ENCODE data around the gene CRTC3. TPM values are rescaled to one million over a fixed set of nuclear protein-coding genes. Genes with fewer than 3 reads are reported as not detected.

CRTC3 gene, protein sequence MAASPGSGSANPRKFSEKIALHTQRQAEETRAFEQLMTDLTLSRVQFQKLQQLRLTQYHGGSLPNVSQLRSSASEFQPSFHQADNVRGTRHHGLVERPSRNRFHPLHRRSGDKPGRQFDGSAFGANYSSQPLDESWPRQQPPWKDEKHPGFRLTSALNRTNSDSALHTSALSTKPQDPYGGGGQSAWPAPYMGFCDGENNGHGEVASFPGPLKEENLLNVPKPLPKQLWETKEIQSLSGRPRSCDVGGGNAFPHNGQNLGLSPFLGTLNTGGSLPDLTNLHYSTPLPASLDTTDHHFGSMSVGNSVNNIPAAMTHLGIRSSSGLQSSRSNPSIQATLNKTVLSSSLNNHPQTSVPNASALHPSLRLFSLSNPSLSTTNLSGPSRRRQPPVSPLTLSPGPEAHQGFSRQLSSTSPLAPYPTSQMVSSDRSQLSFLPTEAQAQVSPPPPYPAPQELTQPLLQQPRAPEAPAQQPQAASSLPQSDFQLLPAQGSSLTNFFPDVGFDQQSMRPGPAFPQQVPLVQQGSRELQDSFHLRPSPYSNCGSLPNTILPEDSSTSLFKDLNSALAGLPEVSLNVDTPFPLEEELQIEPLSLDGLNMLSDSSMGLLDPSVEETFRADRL
- polyA plus RNA-seq, result 1 to 10 TPM; 5.0 to 7.1 TPM

DNA sequence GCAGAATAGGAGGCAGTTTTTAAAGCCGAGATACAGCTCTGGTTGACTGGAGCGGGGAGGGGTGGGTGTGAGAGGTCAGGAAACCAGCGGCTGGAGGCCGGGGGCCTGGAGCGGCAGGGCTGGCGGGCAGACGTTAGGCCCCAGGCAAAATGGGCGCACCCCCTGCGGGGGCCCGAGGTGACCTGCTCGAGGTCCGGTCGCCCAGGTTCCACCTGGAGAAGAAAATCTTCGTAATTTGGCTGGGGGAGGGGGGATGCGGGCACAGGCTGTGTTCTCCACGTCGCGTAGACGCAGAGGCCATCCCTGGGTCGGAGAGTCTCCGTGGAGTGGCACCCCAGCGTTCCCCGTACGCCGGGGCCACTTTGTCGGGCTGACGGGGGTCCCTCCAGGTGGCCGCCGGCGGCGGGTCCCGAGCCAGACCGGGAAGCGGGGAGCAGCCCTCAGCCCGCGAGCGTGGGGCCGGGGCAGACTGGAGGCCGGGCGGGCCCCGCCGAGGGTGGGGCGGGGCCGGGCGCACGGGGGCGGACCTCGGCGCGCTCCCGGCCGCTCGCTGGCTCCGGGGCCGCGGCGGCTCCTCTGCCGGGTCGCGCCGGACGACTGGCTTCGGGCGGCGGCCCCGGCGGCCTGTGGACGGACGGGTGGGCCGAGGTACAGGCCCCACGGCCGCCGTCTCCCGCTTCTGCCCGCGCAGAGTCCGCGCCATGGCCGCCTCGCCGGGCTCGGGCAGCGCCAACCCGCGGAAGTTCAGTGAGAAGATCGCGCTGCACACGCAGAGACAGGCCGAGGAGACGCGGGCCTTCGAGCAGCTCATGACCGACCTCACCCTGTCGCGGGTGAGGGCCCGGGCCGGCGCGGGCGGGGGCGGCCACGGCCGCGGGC lies at the start of gene CRTC3:
CRTC3 (plus strand) TSS at position 553 of the 879 bp plus-strand sequence; CDS start at position 702, 149 bp downstream.
- Histone ChIP-seq H3K4me1 (ENCODE audit: control insufficient read depth in 2 of 2, insufficient read depth in 2 of 2, low read length in 1 of 2) (peaks cover 0 to 3% of the 10 kb centered on the region in 2 donors), H3K9me3 (ENCODE audit: control insufficient read depth in 2 of 2, insufficient read depth in 1 of 2, low read depth in 1 of 2, low read length in 1 of 2) (no peaks in the 10 kb centered on the region), H3K27ac (ENCODE audit: low read depth in 2 of 2, low read length in 1 of 2) (peak within 1 kb of the TSS; percentile 89 to 96), H3K36me3 (ENCODE audit: control insufficient read depth in 2 of 2, insufficient read depth in 2 of 2, low read length in 1 of 2) (no peaks in the 10 kb centered on the region), H3K4me3 (ENCODE audit: low read depth in 1 of 2, low read length in 2 of 2) (peak within 1 kb of the TSS; percentile 92 to 95), H3K27me3 (ENCODE audit: control insufficient read depth in 1 of 2, insufficient read depth in 2 of 2, low read length in 2 of 2) (no peaks in the 10 kb centered on the region)
- 1% methylated on average over 74 to 104 of the region's 104 CpGs for WGBS, 2 donors

DNA sequence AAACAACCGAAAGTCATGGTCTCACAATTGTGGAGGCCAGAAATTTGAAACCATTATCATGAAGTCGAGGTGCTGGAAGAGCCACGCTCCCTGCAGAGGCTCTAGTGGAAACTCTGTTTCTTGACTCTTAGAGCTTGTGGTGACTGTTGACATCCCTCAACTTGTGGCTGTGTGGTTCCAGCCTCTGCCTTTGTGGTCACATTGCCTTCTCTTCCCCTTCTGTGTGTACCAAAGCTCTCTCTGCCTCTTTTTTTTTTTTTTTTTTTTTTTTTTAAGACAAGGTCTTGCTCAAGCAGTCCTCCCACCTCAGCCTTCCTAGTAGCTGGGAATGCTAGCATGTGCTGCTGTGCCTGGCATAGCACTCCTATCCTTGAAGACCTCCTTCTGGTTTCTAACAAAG lies 48.7 kb upstream of the CRTC3 start:
- Histone ChIP-seq H3K27me3 (ENCODE audit: control insufficient read depth in 1 of 2, insufficient read depth in 2 of 2, low read length in 2 of 2) (no peaks in the 10 kb centered on the region), H3K36me3 (ENCODE audit: control insufficient read depth in 2 of 2, insufficient read depth in 2 of 2, low read length in 1 of 2) (peaks cover 18 to 20% of the 10 kb centered on the region in 2 donors), H3K9me3 (ENCODE audit: control insufficient read depth in 2 of 2, insufficient read depth in 1 of 2, low read depth in 1 of 2, low read length in 1 of 2) (no peaks in the 10 kb centered on the region), H3K4me3 (ENCODE audit: low read depth in 1 of 2, low read length in 2 of 2) (no peak overlapping the region), H3K4me1 (ENCODE audit: control insufficient read depth in 2 of 2, insufficient read depth in 2 of 2, low read length in 1 of 2) (no peaks in the 10 kb centered on the region), H3K27ac (ENCODE audit: low read depth in 2 of 2, low read length in 1 of 2) (no peak overlapping the region)
- WGBS, 2 donors, result 70 to 73% methylated on average over 3 of the region's 3 CpGs

GRCh38 chr15:90482124-90483011 lies 47.4 kb upstream of the CRTC3 start:
- Histone ChIP-seq H3K4me1 (ENCODE audit: control insufficient read depth in 2 of 2, insufficient read depth in 2 of 2, low read length in 1 of 2) (no peaks in the 10 kb centered on the region), H3K4me3 (ENCODE audit: low read depth in 1 of 2, low read length in 2 of 2) (no peak overlapping the region), H3K9me3 (ENCODE audit: control insufficient read depth in 2 of 2, insufficient read depth in 1 of 2, low read depth in 1 of 2, low read length in 1 of 2) (no peaks in the 10 kb centered on the region), H3K27ac (ENCODE audit: low read depth in 2 of 2, low read length in 1 of 2) (peak overlapping the region in 1 of 2 donors; percentile 22), H3K27me3 (ENCODE audit: control insufficient read depth in 1 of 2, insufficient read depth in 2 of 2, low read length in 2 of 2) (no peaks in the 10 kb centered on the region), H3K36me3 (ENCODE audit: control insufficient read depth in 2 of 2, insufficient read depth in 2 of 2, low read length in 1 of 2) (peaks cover 24 to 25% of the 10 kb centered on the region in 2 donors)
- 54 to 57% methylated on average over 7 of the region's 7 CpGs for WGBS, 2 donors

DNA sequence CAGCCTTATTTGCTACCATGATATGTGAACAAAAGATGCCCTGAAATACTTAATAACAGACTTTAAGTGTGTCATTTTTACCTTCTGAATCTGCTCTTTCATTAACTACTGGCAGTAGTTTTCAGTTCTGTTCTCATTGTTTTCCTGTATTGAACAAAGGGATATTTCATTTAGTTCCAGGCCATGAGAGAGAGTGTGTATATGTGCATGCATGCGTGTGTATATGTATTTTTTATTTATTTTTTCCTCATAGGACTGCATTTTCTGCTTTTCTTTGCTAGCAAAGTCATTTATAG lies 46.8 kb upstream of the CRTC3 start:
- Histone ChIP-seq H3K36me3 (ENCODE audit: control insufficient read depth in 2 of 2, insufficient read depth in 2 of 2, low read length in 1 of 2) (peaks cover 24 to 26% of the 10 kb centered on the region in 2 donors), H3K27me3 (ENCODE audit: control insufficient read depth in 1 of 2, insufficient read depth in 2 of 2, low read length in 2 of 2) (no peaks in the 10 kb centered on the region), H3K4me3 (ENCODE audit: low read depth in 1 of 2, low read length in 2 of 2) (no peak overlapping the region), H3K27ac (ENCODE audit: low read depth in 2 of 2, low read length in 1 of 2) (no peak overlapping the region), H3K9me3 (ENCODE audit: control insufficient read depth in 2 of 2, insufficient read depth in 1 of 2, low read depth in 1 of 2, low read length in 1 of 2) (no peaks in the 10 kb centered on the region), H3K4me1 (ENCODE audit: control insufficient read depth in 2 of 2, insufficient read depth in 2 of 2, low read length in 1 of 2) (no peaks in the 10 kb centered on the region)
- WGBS, 2 donors, result 51 to 84% methylated on average over 1 of the region's 1 CpG

- Histone ChIP-seq H3K27ac (ENCODE audit: low read depth in 2 of 2, low read length in 1 of 2) (no peak overlapping the region), H3K9me3 (ENCODE audit: control insufficient read depth in 2 of 2, insufficient read depth in 1 of 2, low read depth in 1 of 2, low read length in 1 of 2) (no peaks in the 10 kb centered on the region), H3K4me1 (ENCODE audit: control insufficient read depth in 2 of 2, insufficient read depth in 2 of 2, low read length in 1 of 2) (no peaks in the 10 kb centered on the region), H3K36me3 (ENCODE audit: control insufficient read depth in 2 of 2, insufficient read depth in 2 of 2, low read length in 1 of 2) (peaks cover 24 to 25% of the 10 kb centered on the region in 2 donors), H3K4me3 (ENCODE audit: low read depth in 1 of 2, low read length in 2 of 2) (no peak overlapping the region), H3K27me3 (ENCODE audit: control insufficient read depth in 1 of 2, insufficient read depth in 2 of 2, low read length in 2 of 2) (no peaks in the 10 kb centered on the region)
- 92 to 93% methylated on average over 2 of the region's 2 CpGs for WGBS, 2 donors
These were observed 46.1 kb upstream of the CRTC3 start for GRCh38 chr15:90483637-90484036.

GRCh38 chr15:90487186-90487585 lies 42.5 kb upstream of the CRTC3 start:
- 93 to 95% methylated on average over 8 of the region's 8 CpGs for WGBS, 2 donors
- Histone ChIP-seq H3K27ac (ENCODE audit: low read depth in 2 of 2, low read length in 1 of 2) (no peak overlapping the region), H3K9me3 (ENCODE audit: control insufficient read depth in 2 of 2, insufficient read depth in 1 of 2, low read depth in 1 of 2, low read length in 1 of 2) (no peaks in the 10 kb centered on the region), H3K4me1 (ENCODE audit: control insufficient read depth in 2 of 2, insufficient read depth in 2 of 2, low read length in 1 of 2) (no peaks in the 10 kb centered on the region), H3K36me3 (ENCODE audit: control insufficient read depth in 2 of 2, insufficient read depth in 2 of 2, low read length in 1 of 2) (peaks cover 27 to 29% of the 10 kb centered on the region in 2 donors), H3K27me3 (ENCODE audit: control insufficient read depth in 1 of 2, insufficient read depth in 2 of 2, low read length in 2 of 2) (no peaks in the 10 kb centered on the region), H3K4me3 (ENCODE audit: low read depth in 1 of 2, low read length in 2 of 2) (no peak overlapping the region)

DNA sequence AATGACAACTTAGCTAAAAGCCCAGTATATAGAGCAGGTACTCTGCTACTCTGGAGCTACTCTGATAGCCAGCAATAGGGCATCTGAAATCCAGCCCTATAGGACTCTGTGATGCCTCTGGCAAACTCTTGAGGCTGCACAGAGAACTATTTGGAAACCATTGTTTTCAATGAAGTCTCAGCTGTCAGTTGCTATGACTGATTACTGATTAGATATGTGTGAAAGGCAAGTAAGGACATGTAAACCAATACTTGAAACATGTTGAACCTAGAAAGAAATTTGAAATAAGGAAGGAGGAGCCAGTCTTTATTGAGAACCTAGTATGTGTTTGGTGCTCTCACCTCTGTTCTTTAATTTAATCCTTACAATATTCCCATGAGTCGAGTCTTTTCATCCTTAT lies 40.2 kb upstream of the CRTC3 start:
- no peaks in the 10 kb centered on the region for H3K4me1 ChIP-seq (ENCODE audit: control insufficient read depth in 2 of 2, insufficient read depth in 2 of 2, low read length in 1 of 2)
- no peak overlapping the region for H3K4me3 ChIP-seq (ENCODE audit: low read depth in 1 of 2, low read length in 2 of 2)
- peaks cover 22 to 29% of the 10 kb centered on the region in 2 donors for H3K36me3 ChIP-seq (ENCODE audit: control insufficient read depth in 2 of 2, insufficient read depth in 2 of 2, low read length in 1 of 2)
- no peaks in the 10 kb centered on the region for H3K27me3 ChIP-seq (ENCODE audit: control insufficient read depth in 1 of 2, insufficient read depth in 2 of 2, low read length in 2 of 2)
- 89% methylated on average over 1 of the region's 1 CpG for WGBS, 2 donors
- no peak overlapping the region for H3K27ac ChIP-seq (ENCODE audit: low read depth in 2 of 2, low read length in 1 of 2)
- no peaks in the 10 kb centered on the region for H3K9me3 ChIP-seq (ENCODE audit: control insufficient read depth in 2 of 2, insufficient read depth in 1 of 2, low read depth in 1 of 2, low read length in 1 of 2)

DNA sequence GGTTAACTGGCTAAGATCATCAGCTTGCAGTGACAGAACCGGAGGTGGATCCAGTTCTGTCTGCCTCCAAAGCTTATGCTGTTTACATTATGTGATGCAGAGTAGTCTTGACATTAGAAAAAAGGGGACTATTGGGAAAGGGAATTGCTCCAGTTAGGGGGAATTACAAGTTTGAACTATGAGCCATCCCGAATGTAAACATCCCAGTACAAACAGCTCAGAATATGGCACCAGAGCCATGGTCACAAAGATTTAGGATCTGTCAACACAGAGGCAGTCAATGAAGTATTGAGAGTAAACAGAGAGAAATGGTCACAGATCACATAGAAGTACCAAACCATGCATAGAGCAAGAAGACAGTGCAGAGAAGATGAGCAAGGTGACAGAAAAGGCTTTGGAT lies 39.8 kb upstream of the CRTC3 start:
- H3K9me3 ChIP-seq (ENCODE audit: control insufficient read depth in 2 of 2, insufficient read depth in 1 of 2, low read depth in 1 of 2, low read length in 1 of 2), result no peaks in the 10 kb centered on the region
- H3K36me3 ChIP-seq (ENCODE audit: control insufficient read depth in 2 of 2, insufficient read depth in 2 of 2, low read length in 1 of 2), result peaks cover 22 to 29% of the 10 kb centered on the region in 2 donors
- H3K4me3 ChIP-seq (ENCODE audit: low read depth in 1 of 2, low read length in 2 of 2), result no peak overlapping the region
- H3K4me1 ChIP-seq (ENCODE audit: control insufficient read depth in 2 of 2, insufficient read depth in 2 of 2, low read length in 1 of 2), result no peaks in the 10 kb centered on the region
- no peaks in the 10 kb centered on the region for H3K27me3 ChIP-seq (ENCODE audit: control insufficient read depth in 1 of 2, insufficient read depth in 2 of 2, low read length in 2 of 2)
- H3K27ac ChIP-seq (ENCODE audit: low read depth in 2 of 2, low read length in 1 of 2), result no peak overlapping the region
- 68 to 76% methylated on average over 2 of the region's 2 CpGs for WGBS, 2 donors

- Histone ChIP-seq H3K4me3 (ENCODE audit: low read depth in 1 of 2, low read length in 2 of 2) (no peak overlapping the region), H3K36me3 (ENCODE audit: control insufficient read depth in 2 of 2, insufficient read depth in 2 of 2, low read length in 1 of 2) (peaks cover 20 to 21% of the 10 kb centered on the region in 2 donors), H3K9me3 (ENCODE audit: control insufficient read depth in 2 of 2, insufficient read depth in 1 of 2, low read depth in 1 of 2, low read length in 1 of 2) (no peaks in the 10 kb centered on the region), H3K27ac (ENCODE audit: low read depth in 2 of 2, low read length in 1 of 2) (no peak overlapping the region), H3K4me1 (ENCODE audit: control insufficient read depth in 2 of 2, insufficient read depth in 2 of 2, low read length in 1 of 2) (no peaks in the 10 kb centered on the region), H3K27me3 (ENCODE audit: control insufficient read depth in 1 of 2, insufficient read depth in 2 of 2, low read length in 2 of 2) (no peaks in the 10 kb centered on the region)
These were observed 36.1 kb upstream of the CRTC3 start for GRCh38 chr15:90493647-90494046.

Measured in esophagus (tissue), 2 donors.